Naive B cell (primary cell): ENCODE measurements around the gene FMNL1. TPM values are rescaled to one million over a fixed set of nuclear protein-coding genes. Genes with fewer than 3 reads are reported as not detected.

Experiments
- ATAC-seq, 2 donors: fragments of 150-1000 bp; cut with Tn5 transposase; 2 replicates each; pipeline ENCODE4 v1.10.0; 2021; ENCODE audit warnings: low read depth in 2 of 2, mild to moderate bottlenecking in 2 of 2, moderate library complexity in 2 of 2
- DNase-seq: peaks from one replicate; pipeline ENCODE4 v3.0.0; 2022
- H3K27ac Mint-ChIP-seq, 6 donors: one replicate each; pipeline ENCODE4 v1.8.0; 2020 to 2022; ENCODE audit warnings: mild to moderate bottlenecking in 6 of 6, mixed read lengths in 6 of 6, moderate library complexity in 5 of 6, inconsistent platforms in 2 of 6
- H3K27me3 Mint-ChIP-seq, 3 donors: one replicate each; pipeline ENCODE4 v1.8.0; 2021 to 2022; ENCODE audit warnings: mixed read lengths in 3 of 3, mild to moderate bottlenecking in 1 of 3
- H3K36me3 Mint-ChIP-seq, 2 donors: one replicate each; pipeline ENCODE4 v1.8.0; 2020 to 2022; ENCODE audit warnings: mixed read lengths in 2 of 2, inconsistent platforms in 1 of 2, mild to moderate bottlenecking in 1 of 2
- H3K4me1 Mint-ChIP-seq, 3 donors: one replicate each; pipeline ENCODE4 v1.8.0; 2020 to 2022; ENCODE audit warnings: mixed read lengths in 3 of 3, inconsistent platforms in 1 of 3, mild to moderate bottlenecking in 1 of 3, moderate library complexity in 1 of 3
- H3K4me3 Mint-ChIP-seq, 8 donors: one replicate each; pipeline ENCODE4 v1.8.0; 2020 to 2022; ENCODE audit warnings: mild to moderate bottlenecking in 8 of 8, mixed read lengths in 8 of 8, moderate library complexity in 8 of 8, inconsistent platforms in 2 of 8
- H3K9me3 Mint-ChIP-seq, 7 donors: one replicate each; pipeline ENCODE4 v1.8.0; 2020 to 2022; ENCODE audit warnings: mixed read lengths in 7 of 7, mild to moderate bottlenecking in 5 of 7, inconsistent platforms in 2 of 7, moderate library complexity in 1 of 7
- polyA plus RNA-seq, 6 donors: library from polyadenylated mRNA; unstranded; fragments of 300-500 nt; fragmentation: Illumina TruSeq; gene quantifications; one replicate each; pipeline ENCODE4 v1.2.3, GENCODE V29; 2021; ENCODE audit warnings: low read depth in 6 of 6

Gene FMNL1
- polyA plus RNA-seq, 6 donors from 2014 or later = 16.9 to 47.0 (median 22.3) TPM

DNA sequence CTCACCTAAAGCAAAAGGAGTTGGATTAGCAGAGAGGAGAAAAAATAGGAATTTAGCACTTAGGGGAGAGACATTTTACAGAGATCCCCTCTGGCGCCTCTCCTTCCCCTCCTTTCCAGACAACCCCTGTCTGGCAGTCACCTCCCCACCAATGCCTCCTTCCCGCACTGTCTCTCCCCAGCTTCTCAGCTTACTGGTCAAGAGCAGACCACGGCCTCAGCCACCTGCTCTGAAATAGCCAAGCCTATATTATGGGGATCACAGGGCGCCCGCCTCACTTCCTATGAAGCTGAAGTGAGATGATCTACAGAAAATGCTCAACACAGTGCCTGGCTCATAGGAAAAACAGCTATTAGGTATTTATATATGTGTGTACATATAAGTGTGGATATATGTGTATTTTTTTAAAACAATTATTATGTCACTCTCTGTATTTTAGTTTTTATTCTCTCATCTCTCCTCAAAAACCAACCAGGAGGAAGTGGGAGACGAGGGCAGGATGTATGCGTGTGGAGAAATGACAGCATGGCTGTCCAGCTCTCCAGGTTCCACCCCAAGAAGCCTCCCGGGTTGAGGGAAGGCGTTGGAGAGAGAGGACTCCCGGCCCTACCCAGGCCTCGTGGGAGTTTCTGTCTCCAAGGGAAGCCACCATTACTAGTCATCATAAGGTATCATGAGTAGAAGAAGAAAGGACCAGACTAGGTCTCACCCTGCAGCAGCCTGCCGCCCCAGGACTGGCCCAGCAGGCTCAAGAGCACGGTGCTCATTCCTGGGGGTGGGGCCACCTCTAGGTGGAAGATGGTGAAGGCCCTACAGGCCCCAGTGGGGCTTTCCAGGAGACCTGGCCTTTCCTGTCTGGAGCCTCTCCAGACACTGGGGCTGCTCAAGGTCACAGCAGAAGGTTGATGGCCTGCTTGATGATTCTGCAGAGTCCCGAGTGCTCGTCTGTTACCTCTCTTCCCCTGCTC is 67.9 kb downstream of the FMNL1 start:
- peaks cover 5 to 28% of the 10 kb centered on the region in 2 donors for H3K36me3 Mint-ChIP-seq
- DNase-seq = no peak
- peak overlapping the region in 4 of 6 donors; percentile 21 to 85 (median 59) for H3K27ac Mint-ChIP-seq

DNA sequence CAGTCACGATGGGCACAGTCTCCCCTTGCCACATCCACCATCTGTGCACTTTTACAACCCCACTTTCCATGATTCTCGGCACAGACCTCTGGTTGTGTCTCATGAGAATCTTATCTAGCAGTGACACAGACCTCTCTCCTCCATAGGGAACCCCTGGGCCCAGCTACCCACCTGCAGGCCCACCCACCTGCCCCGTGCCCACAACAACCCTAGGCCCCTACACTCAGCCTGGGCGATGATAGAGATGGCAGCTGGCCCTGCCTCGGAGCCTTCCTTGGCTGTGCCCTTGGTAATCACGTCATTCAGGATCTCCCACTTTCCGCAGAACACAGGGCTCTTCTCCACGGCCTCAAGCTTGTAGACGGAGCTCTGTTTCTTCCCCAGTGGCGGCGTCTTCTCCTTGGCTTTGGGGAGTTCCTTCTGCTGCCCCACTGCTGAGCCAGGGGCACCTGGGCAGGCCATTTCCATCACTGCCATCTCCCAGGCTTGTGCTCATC is 68.6 kb downstream of the FMNL1 start:
- Mint-ChIP-seq H3K27ac (peak overlapping the region in 4 of 6 donors; percentile 47 to 86 (median 78)), H3K9me3 (no peaks in the 10 kb centered on the region), H3K27me3 (no peaks in the 10 kb centered on the region), H3K4me1 (peaks cover 39 to 52% (median 50%) of the 10 kb centered on the region in 3 donors), H3K4me3 (no peak overlapping the region), H3K36me3 (peaks cover 5 to 22% of the 10 kb centered on the region in 2 donors)
- ATAC-seq (no peak), DNase-seq (no peak)

More for the DNA sequence above, 67.9 kb downstream of the FMNL1 start:
- ATAC-seq = no peak
- H3K4me3 Mint-ChIP-seq = peak overlapping the region in 1 of 8 donors; percentile 6
- no peaks in the 10 kb centered on the region for H3K9me3 Mint-ChIP-seq
- H3K4me1 Mint-ChIP-seq = peaks cover 42 to 48% (median 44%) of the 10 kb centered on the region in 3 donors
- H3K27me3 Mint-ChIP-seq = no peaks in the 10 kb centered on the region

- DNase-seq (no peak), ATAC-seq (peak; percentile 14 to 18)
- Mint-ChIP-seq H3K9me3 (no peaks in the 10 kb centered on the region), H3K4me3 (peak overlapping the region in 5 of 8 donors; percentile 7 to 57 (median 41)), H3K4me1 (peaks cover 49 to 61% (median 60%) of the 10 kb centered on the region in 3 donors), H3K27ac (peak overlapping the region in 5 of 6 donors; percentile 29 to 86 (median 79)), H3K36me3 (peaks cover 5 to 22% of the 10 kb centered on the region in 2 donors), H3K27me3 (no peaks in the 10 kb centered on the region)
Observed at GRCh38 chr17:45291171-45291805, 69.6 kb downstream of the FMNL1 start.

DNA sequence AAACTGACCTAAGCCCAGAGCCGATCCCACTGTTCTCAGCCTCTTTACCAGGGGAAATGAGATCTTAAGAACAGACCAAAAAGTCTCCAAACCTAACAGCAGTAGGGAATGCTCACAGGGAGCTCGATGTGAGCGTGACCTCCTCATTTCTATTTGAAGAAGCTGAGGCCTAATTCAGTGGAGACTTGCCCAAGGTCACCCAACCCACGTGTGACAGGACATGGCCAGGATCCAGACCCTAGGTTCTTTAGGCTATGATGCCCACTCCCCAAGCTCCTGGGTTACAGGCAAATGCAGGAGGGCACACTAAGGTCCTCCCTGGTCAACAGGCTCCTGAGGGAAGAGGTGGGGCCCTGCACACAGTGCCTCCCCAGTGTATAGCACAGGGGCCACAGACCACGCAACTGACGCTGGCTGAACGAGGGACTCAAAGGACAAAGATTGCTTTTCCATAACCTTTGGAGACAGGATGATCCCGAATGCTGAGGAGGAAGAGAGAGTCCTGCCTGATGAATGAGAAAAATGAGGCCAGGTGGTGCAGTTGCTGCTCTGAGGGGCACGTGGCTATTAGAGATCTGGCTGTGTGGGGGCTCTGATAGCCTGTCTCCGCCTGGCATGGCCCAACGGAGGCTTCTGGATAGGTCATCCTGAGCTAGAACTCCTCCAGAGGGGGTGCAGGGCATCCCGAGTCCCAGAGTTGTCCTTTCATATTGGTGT is 71.2 kb downstream of the FMNL1 start:
- Mint-ChIP-seq H3K4me1 (peaks cover 58 to 77% (median 76%) of the 10 kb centered on the region in 3 donors), H3K36me3 (peaks cover 5 to 22% of the 10 kb centered on the region in 2 donors)

GRCh38 chr17:45293413-45294211 is 71.9 kb downstream of the FMNL1 start:
- no peak for ATAC-seq
- Mint-ChIP-seq H3K36me3 (peaks cover 5 to 22% of the 10 kb centered on the region in 2 donors), H3K27me3 (no peaks in the 10 kb centered on the region), H3K9me3 (no peaks in the 10 kb centered on the region), H3K4me3 (peak overlapping the region in 3 of 8 donors; percentile 2 to 6 (median 5)), H3K27ac (peak overlapping the region in 3 of 6 donors; percentile 11 to 94 (median 68)), H3K4me1 (peaks cover 66 to 85% (median 83%) of the 10 kb centered on the region in 3 donors)
- DNase-seq = no peak

More for the DNA sequence above, 71.2 kb downstream of the FMNL1 start:
- peak overlapping the region in 1 of 8 donors; percentile 6 for H3K4me3 Mint-ChIP-seq
- DNase-seq = no peak
- no peaks in the 10 kb centered on the region for H3K9me3 Mint-ChIP-seq
- ATAC-seq = no peak
- H3K27ac Mint-ChIP-seq = peak overlapping the region in 3 of 6 donors; percentile 22 to 87 (median 86)
- no peaks in the 10 kb centered on the region for H3K27me3 Mint-ChIP-seq

GRCh38 chr17:45294506-45294905 is 72.8 kb downstream of the FMNL1 start:
- ATAC-seq (no peak), DNase-seq (no peak)
- H3K9me3 Mint-ChIP-seq = no peaks in the 10 kb centered on the region
- peaks cover 5 to 18% of the 10 kb centered on the region in 2 donors for H3K36me3 Mint-ChIP-seq
- no peaks in the 10 kb centered on the region for H3K27me3 Mint-ChIP-seq
- peaks cover 75 to 94% (median 92%) of the 10 kb centered on the region in 3 donors for H3K4me1 Mint-ChIP-seq
- no peak overlapping the region for H3K27ac Mint-ChIP-seq
- peak overlapping the region in 1 of 8 donors; percentile 30 for H3K4me3 Mint-ChIP-seq

- peaks cover 0 to 1% of the 10 kb centered on the region in 2 donors for H3K36me3 Mint-ChIP-seq
- peak; percentile 92 to 95 for ATAC-seq
- no peaks in the 10 kb centered on the region for H3K27me3 Mint-ChIP-seq
- peak overlapping the region; percentile 23 to 85 (median 68) for H3K4me3 Mint-ChIP-seq
- peaks cover 76 to 99% (median 89%) of the 10 kb centered on the region in 3 donors for H3K4me1 Mint-ChIP-seq
- peak; percentile 76 for DNase-seq
- H3K9me3 Mint-ChIP-seq = no peaks in the 10 kb centered on the region
- H3K27ac Mint-ChIP-seq = peak overlapping the region; percentile 55 to 94 (median 82)
Observed at GRCh38 chr17:45296003-45296832, 74.5 kb downstream of the FMNL1 start.

DNA sequence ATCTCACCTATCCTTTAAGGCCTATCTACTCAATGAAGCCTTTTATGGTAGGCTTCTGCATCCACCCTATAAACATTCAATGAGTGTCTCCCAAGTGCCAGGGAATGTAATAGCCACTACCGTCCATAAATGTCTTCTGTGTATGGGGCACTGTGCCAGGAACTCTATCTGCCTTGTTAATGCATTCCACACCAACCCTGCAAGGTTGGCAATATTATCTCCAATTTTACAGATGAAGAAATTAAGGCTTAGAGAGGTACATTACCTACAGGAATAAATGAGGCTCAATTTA is 75.1 kb downstream of the FMNL1 start:
- Mint-ChIP-seq H3K4me1 (peaks cover 70 to 99% (median 89%) of the 10 kb centered on the region in 3 donors), H3K27me3 (no peaks in the 10 kb centered on the region), H3K27ac (peak overlapping the region in 5 of 6 donors; percentile 55 to 94 (median 81)), H3K4me3 (peak overlapping the region in 5 of 8 donors; percentile 27 to 77 (median 62)), H3K36me3 (no peaks in the 10 kb centered on the region), H3K9me3 (no peaks in the 10 kb centered on the region)
- DNase-seq (no peak), ATAC-seq (no peak)

Other genes starting within 250 kb of the FMNL1 start
- gene DCAKD, start 170.3 kb upstream of the FMNL1 start, polyA plus RNA-seq = 10 to 100 TPM in 4 of 6 donors, 1 to 10 TPM in 2; 3.1 to 15.5 (median 11.1) TPM
- gene NMT1, start 160.6 kb upstream of the FMNL1 start, polyA plus RNA-seq = 10 to 100 TPM; 29.2 to 98.6 (median 55.5) TPM
- gene PLCD3, start 89.4 kb upstream of the FMNL1 start, polyA plus RNA-seq = not detected
- 10 to 100 TPM; 15.4 to 27.1 (median 20.4) TPM for gene ACBD4, start 86.2 kb upstream of the FMNL1 start, polyA plus RNA-seq
- gene HEXIM1, start 73.4 kb upstream of the FMNL1 start, polyA plus RNA-seq = 1 to 10 TPM; 3.2 to 5.3 (median 4.1) TPM
- 1 to 10 TPM; 2.1 to 6.7 (median 4.3) TPM for gene HEXIM2, start 60.0 kb upstream of the FMNL1 start, polyA plus RNA-seq
- gene SPATA32, start 40.2 kb downstream of the FMNL1 start, polyA plus RNA-seq = 1 to 10 TPM in 1 of 6 donors, under 1 TPM in 4, not detected in 1; 0.16 to 4.6 (median 0.31) TPM
- gene MAP3K14, start 95.1 kb downstream of the FMNL1 start, polyA plus RNA-seq = 10 to 100 TPM; 13.3 to 38.9 (median 19.1) TPM
- gene ARHGAP27, start 211.0 kb downstream of the FMNL1 start, polyA plus RNA-seq = 10 to 100 TPM; 32.3 to 76.2 (median 40.9) TPM